Activated T-helper 2 cell treated with anti-CD3 and anti-CD28 coated beads, Interferon-gamma antibody, Interleukin-2, Interleukin-4, amounts not matched to agents 10 μg/mL and 5 μg/mL and 100 μg/mL, durations not matched to agents 14 hours and 24 hours and 36 hours (primary cell): Measurements from ENCODE around the gene CCDC200. TPM values are rescaled to one million over a fixed set of nuclear protein-coding genes. Genes with fewer than 3 reads are reported as not detected.
A peak's percentile ranks its signal among the peaks of the same experiment; 100 is the strongest.

Experiments used
- DNase-seq: peaks from one replicate; pipeline ENCODE4 v3.0.0; 2021; ENCODE audit warnings: low spot score
- H3K27ac Mint-ChIP-seq: one replicate; pipeline ENCODE4 v1.8.0; 2021; ENCODE audit warnings: mixed read lengths
- H3K27me3 Mint-ChIP-seq: one replicate; pipeline ENCODE4 v1.8.0; 2021; ENCODE audit warnings: low read depth, mixed read lengths
- H3K36me3 Mint-ChIP-seq: one replicate; pipeline ENCODE4 v1.8.0; 2021; ENCODE audit warnings: low read depth, mixed read lengths
- H3K4me1 Mint-ChIP-seq: one replicate; pipeline ENCODE4 v1.8.0; 2021; ENCODE audit warnings: low read depth, mixed read lengths
- H3K4me3 Mint-ChIP-seq: one replicate; pipeline ENCODE4 v1.8.0; 2021; ENCODE audit warnings: low read depth, mild to moderate bottlenecking, moderate library complexity, mixed read lengths
- H3K9me3 Mint-ChIP-seq: one replicate; pipeline ENCODE4 v1.8.0; 2021; ENCODE audit warnings: mixed read lengths
- intact Hi-C: fragments of 100-400 bp; cut with micrococcal nuclease; formaldehyde crosslinking; loops from one replicate; pipeline ENCODE4 v1.15.1; 2023
- total RNA-seq: library from RNA; stranded (reverse); gene quantifications from 2 replicates; pipeline ENCODE4 v1.2.3, GENCODE V29; 2022

Gene CCDC200
- total RNA-seq, 1 donor from 2014 or later, result not detected

DNA sequence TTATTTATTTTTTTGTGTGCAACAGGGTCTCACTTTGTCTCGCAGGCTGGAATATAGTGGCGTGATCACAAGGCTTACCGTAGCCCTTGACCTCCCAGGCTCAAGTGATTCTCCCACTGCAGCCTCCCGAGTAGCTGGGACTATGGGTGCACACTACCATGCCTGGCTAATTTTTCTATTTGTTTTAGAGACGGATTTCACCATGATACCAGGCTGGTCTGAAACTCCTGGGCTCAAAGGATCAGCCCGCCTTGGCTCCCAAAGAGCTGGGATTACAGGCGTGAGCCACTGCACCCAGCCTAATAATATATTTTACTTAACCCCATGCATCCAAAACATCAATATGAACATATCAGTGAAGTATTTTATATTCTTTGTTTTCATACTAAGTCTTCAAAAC is 2.0 kb downstream of the CCDC200 start:
- no peak for DNase-seq
- intact Hi-C loops, result no loop called here
- Mint-ChIP-seq H3K27me3 (no peaks in the 10 kb centered on the region), H3K27ac (no peak overlapping the region), H3K4me1 (no peaks in the 10 kb centered on the region), H3K9me3 (no peaks in the 10 kb centered on the region), H3K36me3 (peaks cover 6% of the 10 kb centered on the region), H3K4me3 (no peak overlapping the region)

DNA sequence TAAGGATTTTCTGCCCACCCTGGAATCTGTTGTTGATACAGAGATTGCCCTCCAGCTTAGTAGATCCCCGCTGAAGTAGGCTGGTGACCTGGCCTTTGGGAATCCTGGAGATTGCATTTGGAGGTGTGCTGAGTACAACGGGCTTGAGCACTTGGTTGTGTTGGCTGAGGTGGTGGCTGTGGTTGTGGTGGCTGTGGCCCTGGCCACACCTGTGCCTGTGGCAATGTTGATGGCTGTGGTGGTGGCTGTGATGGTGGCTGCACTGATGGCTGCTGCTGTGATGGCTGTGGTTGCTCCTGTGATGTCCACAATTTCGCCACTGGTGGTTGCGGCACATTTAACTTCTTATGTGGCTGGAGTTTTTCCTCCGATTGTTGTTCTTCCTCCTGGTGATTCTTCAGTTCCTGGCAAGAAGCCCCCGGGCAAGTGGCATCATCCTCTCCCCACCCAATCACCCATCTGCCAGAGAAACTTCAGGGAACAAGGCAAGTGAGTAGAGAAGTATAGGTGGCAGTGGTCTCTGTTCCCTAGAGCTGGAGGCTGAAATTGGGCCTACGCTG is 4.2 kb downstream of the CCDC200 start:
- Mint-ChIP-seq H3K4me1 (no peaks in the 10 kb centered on the region), H3K27ac (no peak overlapping the region), H3K27me3 (no peaks in the 10 kb centered on the region), H3K36me3 (peaks cover 8% of the 10 kb centered on the region), H3K9me3 (no peaks in the 10 kb centered on the region), H3K4me3 (no peak overlapping the region)
- peak; percentile 4 for DNase-seq
- intact Hi-C loops, result no loop called here

DNA sequence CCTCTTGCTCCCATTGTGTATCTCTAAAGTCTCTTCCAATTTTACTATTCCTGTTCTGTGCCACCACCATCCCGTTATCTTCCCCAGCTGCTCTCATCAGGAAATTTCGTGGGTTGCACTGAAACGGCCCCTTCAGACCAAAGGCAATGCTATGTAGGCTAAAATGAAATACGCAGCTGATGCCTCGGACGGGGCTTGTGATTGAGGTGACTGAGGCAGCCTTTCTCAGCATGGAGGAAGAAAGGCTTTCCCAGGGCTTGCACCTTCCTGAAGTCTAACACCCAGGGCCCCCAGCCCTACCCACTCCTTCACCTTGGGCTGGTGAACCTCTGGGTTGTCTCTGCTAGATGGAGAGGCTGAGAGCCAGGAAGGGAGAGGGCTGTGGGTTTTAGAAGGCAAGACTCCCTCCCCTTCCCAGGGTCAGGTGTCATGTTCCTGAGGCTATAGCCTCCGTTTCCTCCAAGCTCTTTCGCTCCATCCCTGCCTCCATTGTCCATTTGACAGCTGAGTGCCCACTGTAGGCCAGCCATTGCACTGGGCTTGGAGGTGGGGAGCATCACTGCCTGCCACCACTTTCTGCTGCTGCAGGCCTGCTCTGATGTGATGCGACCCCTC is 7.8 kb downstream of the CCDC200 start:
- Mint-ChIP-seq H3K9me3 (no peaks in the 10 kb centered on the region), H3K27ac (no peak overlapping the region), H3K4me3 (no peak overlapping the region), H3K27me3 (no peaks in the 10 kb centered on the region), H3K36me3 (peaks cover 25% of the 10 kb centered on the region), H3K4me1 (peaks cover 5% of the 10 kb centered on the region)
- DNase-seq, result no peak
- intact Hi-C loops, result no loop called here

DNA sequence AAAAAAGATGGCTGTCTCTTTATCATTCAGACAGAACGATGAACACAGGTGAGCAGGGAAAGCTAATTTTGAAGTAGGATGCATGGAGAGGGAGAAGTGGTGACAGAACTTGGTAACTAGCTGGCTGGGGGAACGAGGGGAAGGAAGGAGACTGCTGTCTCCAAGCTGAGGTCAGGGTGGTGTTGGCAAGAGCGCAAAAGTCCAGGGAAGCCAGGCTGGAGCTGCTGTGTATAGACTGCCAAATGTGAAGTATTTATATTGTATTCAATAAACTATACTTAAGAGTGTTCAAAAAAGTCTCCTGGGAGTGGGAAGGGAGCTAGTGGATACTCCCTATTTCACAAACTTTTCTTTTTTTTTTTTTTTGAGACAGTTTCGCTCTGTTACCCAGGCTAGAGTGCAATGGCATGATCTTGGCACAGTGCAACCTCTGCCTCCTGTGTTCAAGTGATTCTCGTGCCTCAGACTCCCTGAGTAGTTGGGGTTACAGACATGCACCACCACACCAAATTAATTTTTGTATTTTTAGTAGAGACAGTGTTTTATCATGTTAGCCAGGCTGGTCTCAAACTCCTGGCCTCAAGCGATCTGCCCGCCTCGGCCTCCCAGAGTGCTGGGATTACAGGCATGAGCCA is 8.6 kb downstream of the CCDC200 start:
- H3K4me3 Mint-ChIP-seq, result no peak overlapping the region
- peaks cover 29% of the 10 kb centered on the region for H3K36me3 Mint-ChIP-seq
- no peaks in the 10 kb centered on the region for H3K27me3 Mint-ChIP-seq
- DNase-seq, result no peak
- H3K27ac Mint-ChIP-seq, result no peak overlapping the region
- H3K9me3 Mint-ChIP-seq, result no peaks in the 10 kb centered on the region
- intact Hi-C loops, result no loop called here
- peaks cover 5% of the 10 kb centered on the region for H3K4me1 Mint-ChIP-seq

DNA sequence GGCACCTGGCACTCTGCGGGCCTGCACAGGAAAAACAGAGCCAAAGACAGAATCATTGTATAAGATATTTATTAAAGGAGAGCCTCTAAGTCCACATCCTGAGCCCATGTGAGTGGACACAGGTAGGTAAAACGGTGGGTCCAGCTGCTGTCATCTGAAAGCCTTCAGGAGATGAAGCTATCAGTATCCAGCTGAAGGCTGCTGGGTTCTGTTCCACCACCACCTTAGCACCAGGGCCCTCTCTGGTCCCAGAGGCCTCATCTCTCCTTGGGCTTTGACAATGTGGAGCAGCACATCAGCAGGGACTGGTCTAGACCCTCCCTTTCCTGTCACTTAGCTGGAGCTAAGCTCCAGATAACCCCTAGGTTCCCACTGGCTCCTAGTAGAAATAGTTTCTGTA is 9.4 kb downstream of the CCDC200 start:
- Mint-ChIP-seq H3K27me3 (no peaks in the 10 kb centered on the region), H3K36me3 (peaks cover 33% of the 10 kb centered on the region), H3K27ac (no peak overlapping the region), H3K9me3 (no peaks in the 10 kb centered on the region), H3K4me3 (no peak overlapping the region), H3K4me1 (peaks cover 7% of the 10 kb centered on the region)
- DNase-seq, result no peak
- intact Hi-C loops, result no loop called here

DNA sequence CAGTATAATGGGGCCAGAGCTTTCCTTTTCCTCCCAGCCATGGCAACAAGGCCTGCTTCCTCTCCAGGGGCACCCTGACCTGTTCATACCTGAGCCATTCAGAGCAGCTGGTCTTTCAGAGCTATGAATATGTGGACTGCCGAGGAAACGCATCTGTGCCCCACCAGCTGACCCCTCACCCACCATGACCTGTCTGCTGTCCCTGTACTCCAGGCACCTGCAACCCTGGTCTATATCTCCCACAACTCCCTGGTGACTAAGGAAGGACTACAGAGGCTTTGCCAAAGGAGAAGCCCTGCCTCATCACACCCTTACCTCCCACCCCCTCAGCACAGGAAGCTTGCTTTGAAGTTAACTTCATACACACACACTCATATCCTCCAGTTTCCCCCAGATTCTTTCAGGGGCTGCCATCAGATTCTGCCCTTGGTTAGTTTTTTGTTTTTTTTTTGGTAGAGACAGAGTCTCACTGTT is 10.8 kb downstream of the CCDC200 start:
- H3K4me1 Mint-ChIP-seq, result peaks cover 21% of the 10 kb centered on the region
- intact Hi-C loops, result no loop called here
- no peak for DNase-seq

DNA sequence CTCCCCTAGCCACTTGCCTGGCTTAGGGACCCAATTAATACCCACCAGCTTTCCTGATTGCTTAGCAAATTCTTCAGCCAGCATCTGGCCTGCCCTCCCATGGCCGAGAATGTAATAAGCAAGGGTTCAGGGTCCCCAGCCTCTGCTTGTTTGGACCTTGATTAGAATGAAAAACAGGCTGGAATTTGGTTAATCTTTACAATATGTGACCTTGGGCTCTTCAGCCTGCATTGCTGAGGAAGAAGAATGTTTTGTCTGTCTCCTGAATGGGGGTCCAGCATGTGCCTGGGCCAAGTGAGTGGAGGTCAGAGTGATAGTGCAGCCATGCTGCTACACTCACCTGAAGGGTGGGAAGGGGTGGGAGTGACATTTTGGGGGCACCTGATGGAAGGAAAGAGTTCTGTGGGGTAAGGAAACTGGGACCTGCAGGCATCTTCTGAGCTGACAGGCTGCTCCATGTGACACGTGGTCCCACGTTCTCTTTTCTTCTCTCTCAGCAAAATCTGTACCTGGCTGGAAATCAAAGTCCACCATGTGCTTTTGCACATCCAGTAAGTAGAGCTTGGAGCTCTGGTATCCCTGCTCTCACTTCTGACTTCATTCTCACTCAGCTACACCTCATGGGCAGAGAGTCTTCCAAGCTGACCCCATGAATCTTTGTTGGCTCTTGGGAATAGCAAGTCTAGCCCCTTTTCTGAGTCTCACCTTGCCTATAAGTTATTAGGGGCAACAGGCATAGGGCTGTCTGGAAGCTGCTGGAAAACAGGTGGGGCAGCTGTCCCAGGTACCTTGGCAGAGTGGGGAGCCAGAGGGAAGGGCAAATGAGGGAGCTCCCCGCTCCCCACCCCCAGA is 11.4 kb downstream of the CCDC200 start:
- Mint-ChIP-seq H3K9me3 (no peaks in the 10 kb centered on the region), H3K36me3 (peaks cover 41% of the 10 kb centered on the region), H3K4me1 (peaks cover 27% of the 10 kb centered on the region), H3K27ac (no peak overlapping the region), H3K4me3 (no peak overlapping the region), H3K27me3 (no peaks in the 10 kb centered on the region)
- intact Hi-C loops, result no loop called here
- no peak for DNase-seq

More for the DNA sequence above, 10.8 kb downstream of the CCDC200 start:
- H3K27ac Mint-ChIP-seq, result no peak overlapping the region
- no peaks in the 10 kb centered on the region for H3K27me3 Mint-ChIP-seq
- no peaks in the 10 kb centered on the region for H3K9me3 Mint-ChIP-seq
- peaks cover 38% of the 10 kb centered on the region for H3K36me3 Mint-ChIP-seq
- H3K4me3 Mint-ChIP-seq, result no peak overlapping the region

DNA sequence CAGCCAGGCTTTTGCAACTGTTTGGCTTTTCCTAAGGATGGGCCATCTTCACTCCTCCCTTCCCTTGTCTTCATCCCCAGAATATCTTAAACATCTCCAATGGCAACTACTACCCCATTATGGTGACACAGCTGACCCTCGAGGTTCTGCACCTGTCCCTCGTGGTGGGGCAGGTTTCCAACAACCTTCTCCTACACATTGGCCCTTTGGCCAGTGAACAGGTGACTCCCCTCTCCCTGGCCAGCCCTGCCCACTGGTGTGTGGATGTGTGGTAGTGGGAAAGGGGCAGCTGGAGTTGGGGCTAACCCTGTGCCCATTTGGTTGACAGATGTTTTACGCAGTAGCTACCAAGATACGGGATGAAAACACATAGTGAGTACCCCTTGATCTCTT is 12.1 kb downstream of the CCDC200 start:
- Mint-ChIP-seq H3K36me3 (peaks cover 38% of the 10 kb centered on the region), H3K4me1 (peaks cover 28% of the 10 kb centered on the region), H3K9me3 (no peaks in the 10 kb centered on the region), H3K27ac (no peak overlapping the region), H3K27me3 (no peaks in the 10 kb centered on the region), H3K4me3 (no peak overlapping the region)
- no peak for DNase-seq
- intact Hi-C loops, result no loop called here

DNA sequence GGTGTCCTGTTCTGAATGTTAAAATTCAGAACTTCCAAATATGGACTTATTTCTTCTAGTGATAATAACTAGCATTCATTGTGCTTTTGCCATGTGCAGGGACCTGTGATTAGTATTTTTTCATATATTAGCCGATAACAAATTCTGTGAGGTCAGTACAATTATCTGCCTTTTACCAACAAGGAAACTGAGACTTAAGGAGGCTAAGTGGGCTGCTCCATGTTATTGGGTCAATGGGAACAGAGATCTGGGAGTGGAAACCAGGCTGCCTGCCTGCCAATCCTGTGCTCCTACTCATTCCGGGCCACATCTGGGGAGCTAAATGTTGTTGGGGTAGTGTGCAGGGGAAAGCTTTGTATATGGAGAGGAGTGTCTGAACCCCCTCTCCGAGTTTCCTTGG is 13.1 kb downstream of the CCDC200 start:
- peaks cover 40% of the 10 kb centered on the region for H3K36me3 Mint-ChIP-seq
- no peaks in the 10 kb centered on the region for H3K27me3 Mint-ChIP-seq
- H3K9me3 Mint-ChIP-seq, result no peaks in the 10 kb centered on the region
- no peak for DNase-seq
- no peak overlapping the region for H3K27ac Mint-ChIP-seq
- peaks cover 35% of the 10 kb centered on the region for H3K4me1 Mint-ChIP-seq
- no peak overlapping the region for H3K4me3 Mint-ChIP-seq
- intact Hi-C loops, result no loop called here

DNA sequence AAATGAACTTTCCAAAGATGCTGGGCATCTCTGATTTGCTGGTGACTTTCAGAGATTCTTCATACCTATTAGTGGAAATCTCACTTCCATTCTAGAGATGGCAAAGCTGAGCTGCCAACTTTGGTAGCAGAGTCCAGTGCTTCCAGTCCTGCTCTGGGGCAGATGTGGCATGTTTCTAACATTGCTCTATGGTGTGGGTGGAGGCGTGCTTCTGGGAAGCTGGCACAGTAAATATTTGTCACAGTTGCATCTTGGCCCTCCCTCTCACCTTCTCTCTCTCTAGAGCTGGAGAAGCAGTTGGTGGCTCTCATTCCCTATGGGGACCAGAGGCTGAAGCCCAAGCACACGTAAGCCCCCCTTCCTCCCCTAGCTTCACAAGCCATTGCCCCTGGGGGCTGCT is 14.9 kb downstream of the CCDC200 start:
- no peaks in the 10 kb centered on the region for H3K27me3 Mint-ChIP-seq

DNA sequence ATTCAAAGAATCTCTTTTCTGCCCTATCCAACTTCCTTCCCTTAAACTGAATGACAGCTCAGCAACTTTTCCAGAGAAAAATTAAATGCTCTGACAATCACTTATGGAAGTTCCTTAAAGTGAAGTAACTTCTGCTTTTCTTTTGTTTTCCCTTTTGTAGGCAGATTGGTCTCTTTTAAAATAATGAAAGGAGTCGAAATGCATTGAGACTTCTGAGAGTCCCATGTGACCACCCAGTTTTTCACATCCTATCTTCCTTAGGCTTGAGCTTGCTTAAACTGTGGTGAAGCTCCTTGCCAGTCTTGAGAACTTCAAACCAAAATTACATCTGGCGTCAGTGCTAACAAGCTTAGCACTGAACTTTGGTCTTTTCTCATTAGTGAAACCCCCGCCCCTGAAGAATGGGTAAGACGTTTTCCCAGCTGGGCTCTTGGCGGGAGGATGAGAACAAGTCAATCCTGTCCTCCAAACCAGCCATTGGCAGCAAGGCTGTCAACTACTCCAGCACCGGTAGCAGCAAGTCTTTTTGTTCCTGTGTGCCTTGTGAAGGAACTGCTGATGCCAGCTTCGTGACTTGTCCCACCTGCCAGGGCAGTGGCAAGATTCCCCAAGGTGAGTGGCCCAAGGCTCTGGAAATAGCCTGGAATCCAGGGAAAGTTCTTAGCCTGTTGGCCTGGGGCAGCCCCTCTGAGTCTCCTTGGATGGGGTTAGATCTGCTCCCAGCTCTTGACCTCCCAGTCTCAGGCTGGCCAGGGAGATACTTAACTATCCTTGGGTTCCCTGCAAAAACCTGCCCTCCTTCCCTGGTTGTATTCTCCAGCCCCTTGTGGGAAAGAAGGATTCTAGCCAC is 15.6 kb downstream of the CCDC200 start:
- peaks cover 33% of the 10 kb centered on the region for H3K4me1 Mint-ChIP-seq
- H3K9me3 Mint-ChIP-seq, result no peaks in the 10 kb centered on the region
- H3K36me3 Mint-ChIP-seq, result peaks cover 51% of the 10 kb centered on the region
- no peak for DNase-seq
- intact Hi-C loops, result no loop called here
- H3K4me3 Mint-ChIP-seq, result peak overlapping the region; percentile 99
- no peaks in the 10 kb centered on the region for H3K27me3 Mint-ChIP-seq
- peak overlapping the region; percentile 93 for H3K27ac Mint-ChIP-seq

More for the DNA sequence above, 14.9 kb downstream of the CCDC200 start:
- peak overlapping the region; percentile 99 for H3K4me3 Mint-ChIP-seq
- H3K36me3 Mint-ChIP-seq, result peaks cover 48% of the 10 kb centered on the region
- no peaks in the 10 kb centered on the region for H3K9me3 Mint-ChIP-seq
- peaks cover 35% of the 10 kb centered on the region for H3K4me1 Mint-ChIP-seq
- intact Hi-C loops, result no loop called here
- no peak for DNase-seq
- H3K27ac Mint-ChIP-seq, result peak overlapping the region; percentile 5
